PC-3 (cell line): ENCODE data around the gene RASA2. TPM values are rescaled to one million over a fixed set of nuclear protein-coding genes. Genes with fewer than 3 reads are reported as not detected.
A peak's percentile ranks its signal among the peaks of the same experiment; 100 is the strongest.

ENCODE experiments used
- ATAC-seq: fragments of 200-7000 bp; cut with Tn5 transposase; 2 replicates; pipeline ENCODE4 v1.9.1; 2020; ENCODE audit warnings: mild to moderate bottlenecking, moderate library complexity
- BruUV-seq: library from RNA; stranded (reverse); fragments of 400-500 nt; replicated peaks from 2 replicates; lab custom pipeline; 2021; lab: Mats Ljungman, UMichigan
- CTCF ChIA-PET: fragments of 300-600 bp; sonication (Branson Sonifier 250); formaldehyde crosslinking; loops from one replicate; lab custom pipeline; 2022; ENCODE audit warnings: antibody characterized with exemption; lab: Charles Lee
- POLR2A ChIA-PET: fragments of 300-600 bp; sonication (Branson Sonifier 250); formaldehyde crosslinking; loops from one replicate; lab custom pipeline; 2022; ENCODE audit warnings: antibody characterized with exemption; ENCODE audit not compliant: unreplicated experiment; lab: Charles Lee
- DNase-seq: peaks from one replicate; pipeline ENCODE4 v3.0.0-alpha.2; 2015
- H2AFZ ChIP-seq: fragments of 300-600 bp; sonication (generic); 2 replicates; pipeline ENCODE4 v1.6.0; 2016; ENCODE audit warnings: antibody characterized with exemption, low read length
- H3F3A ChIP-seq: fragments of 300-600 bp; sonication (generic); one replicate; pipeline ENCODE4 v1.6.0; 2017; ENCODE audit warnings: antibody characterized with exemption, low read length, control low read depth, mild to moderate bottlenecking; ENCODE audit not compliant: unreplicated experiment
- H3K27ac ChIP-seq: fragments of 300-600 bp; sonication (generic); 2 replicates; pipeline ENCODE4 v1.5.1; 2016; ENCODE audit warnings: mild to moderate bottlenecking, low read length
- H3K27me3 ChIP-seq: fragments of 300-600 bp; sonication (generic); 2 replicates; pipeline ENCODE4 v1.6.1; 2016; ENCODE audit warnings: low read length, mixed read lengths
- H3K36me3 ChIP-seq: fragments of 300-600 bp; sonication (generic); 2 replicates; pipeline ENCODE4 v1.6.1; 2016; ENCODE audit warnings: low read depth, mixed run types, low read length, mixed read lengths
- H3K4me1 ChIP-seq: fragments of 300-600 bp; sonication (generic); 2 replicates; pipeline ENCODE4 v1.5.1; 2016; ENCODE audit warnings: low read length; ENCODE audit not compliant: insufficient read depth
- H3K4me2 ChIP-seq: fragments of 300-600 bp; sonication (generic); 2 replicates; pipeline ENCODE4 v1.6.0; 2016; ENCODE audit warnings: low read length
- H3K4me3 ChIP-seq: fragments of 300-600 bp; sonication (generic); 2 replicates; pipeline ENCODE4 v1.5.1; 2016; ENCODE audit warnings: mild to moderate bottlenecking, low read length, mixed read lengths
- H3K79me2 ChIP-seq: fragments of 300-600 bp; sonication (generic); 2 replicates; pipeline ENCODE4 v1.6.1; 2017; ENCODE audit warnings: low read length, mixed read lengths
- H3K9ac ChIP-seq: fragments of 300-600 bp; sonication (generic); 2 replicates; pipeline ENCODE4 v1.6.0; 2016; ENCODE audit warnings: mild to moderate bottlenecking, low read length
- H3K9me2 ChIP-seq: fragments of 300-600 bp; sonication (generic); replicated peaks from 2 replicates; pipeline ENCODE4 v1.6.1; 2016; ENCODE audit warnings: mixed run types, low read length, mixed read lengths
- H3K9me3 ChIP-seq: fragments of 300-600 bp; sonication (generic); 2 replicates; pipeline ENCODE4 v1.6.1; 2016; ENCODE audit warnings: low read length, mixed read lengths
- H4K20me1 ChIP-seq: fragments of 300-600 bp; sonication (generic); 2 replicates; pipeline ENCODE4 v1.6.1; 2016; ENCODE audit warnings: low read length, mixed read lengths
- CTCF ChIP-seq: fragments of 300-600 bp; sonication (generic); conservative IDR thresholded peaks from 2 replicates; pipeline ENCODE4 v1.5.1; 2017; ENCODE audit warnings: antibody characterized with exemption, low read depth, mild to moderate bottlenecking, low read length
- EZH2 ChIP-seq: fragments of 300-600 bp; sonication (generic); IDR thresholded peaks from one replicate; pipeline ENCODE4 v1.6.1; 2017; ENCODE audit warnings: antibody characterized with exemption, mild to moderate bottlenecking, low read length; ENCODE audit not compliant: unreplicated experiment
- EZH2phosphoT487 ChIP-seq: fragments of 300-600 bp; sonication (generic); IDR thresholded peaks from 2 replicates; pipeline ENCODE4 v1.6.1; 2018; ENCODE audit warnings: mild to moderate bottlenecking, antibody characterized with exemption, low read length, borderline replicate concordance
- intact Hi-C: fragments of 100-400 bp; cut with micrococcal nuclease; formaldehyde crosslinking; loops from 2 replicates; pipeline ENCODE4 v1.9.0; 2023
- total RNA-seq: library from RNA; depleted of rRNA; stranded (reverse); fragments of >200 nt; gene quantifications from 2 replicates; pipeline ENCODE4 v1.2.3, GENCODE V29; 2014

The RASA2 gene
- total RNA-seq, 1 experiment from 2014 or later = 3.7 TPM

GRCh38 chr3:141440942-141441341 lies 45.9 kb upstream of the RASA2 start:
- H3K27ac ChIP-seq = no peak overlapping the region
- no peak for ATAC-seq
- intact Hi-C loops = loop anchor here (1.0 to 5.0 kb wide), 2 partner anchors 34 to 80 kb away; no protein-coding TSS in a partner anchor

GRCh38 chr3:141441381-141442364 lies 45.2 kb upstream of the RASA2 start:
- no peak overlapping the region; the same call in 1 of the 2 replicates for H3K4me2 ChIP-seq
- peak; percentile 77 for ATAC-seq
- H2AFZ ChIP-seq = no peak overlapping the region
- no peaks in the 10 kb centered on the region for H3F3A ChIP-seq
- no peaks in the 10 kb centered on the region for H3K79me2 ChIP-seq
- no peaks in the 10 kb centered on the region for H3K27me3 ChIP-seq
- no peaks in the 10 kb centered on the region for H4K20me1 ChIP-seq
- CTCF ChIA-PET = interaction anchor here (2.3 kb wide), 1 partner anchor 81 kb away, joined by 8 read pairs; no protein-coding TSS in a partner anchor
- no TSS peak for BruUV-seq
- H3K4me3 ChIP-seq = no peak overlapping the region
- no peaks in the 10 kb centered on the region for H3K9me2 ChIP-seq
- H3K36me3 ChIP-seq = peaks cover 12% of the 10 kb centered on the region
- H3K27ac ChIP-seq = no peak overlapping the region
- TF ChIP-seq EZH2 (no peak), EZH2phosphoT487 (no peak), CTCF (peak; percentile 85)
- no peak overlapping the region for H3K9ac ChIP-seq
- intact Hi-C loops = loop anchor here (1.0 to 5.0 kb wide), 2 partner anchors 34 to 80 kb away; no protein-coding TSS in a partner anchor
- no peaks in the 10 kb centered on the region; the same call in 1 of the 2 replicates for H3K4me1 ChIP-seq
- POLR2A ChIA-PET = interaction anchor here (0.7 kb wide), 1 partner anchor 31 kb away, joined by 6 read pairs; no protein-coding TSS in a partner anchor
- peak; percentile 77 for DNase-seq
- H3K9me3 ChIP-seq = no peaks in the 10 kb centered on the region

More at GRCh38 chr3:141440942-141441341, 45.9 kb upstream of the RASA2 start:
- Histone ChIP-seq H3K79me2 (no peaks in the 10 kb centered on the region), H3K9me2 (no peaks in the 10 kb centered on the region), H2AFZ (no peak overlapping the region), H3K9ac (no peak overlapping the region), H3K4me2 (no peak overlapping the region; the same call in 1 of the 2 replicates), H3K4me1 (no peaks in the 10 kb centered on the region; the same call in 1 of the 2 replicates), H3F3A (no peaks in the 10 kb centered on the region), H3K4me3 (no peak overlapping the region), H3K36me3 (peaks cover 12% of the 10 kb centered on the region), H3K27me3 (no peaks in the 10 kb centered on the region), H3K9me3 (no peaks in the 10 kb centered on the region), H4K20me1 (no peaks in the 10 kb centered on the region)
- no peak for DNase-seq
- TF ChIP-seq EZH2 (no peak), EZH2phosphoT487 (no peak), CTCF (no peak)
- ChIA-PET POLR2A (no interaction called here), CTCF (interaction anchor here (2.3 kb wide), 1 partner anchor 80 kb away, joined by 8 read pairs; no protein-coding TSS in a partner anchor)
- no TSS peak for BruUV-seq
